ENCODE results near the gene CCDC85B.

- TF ChIP-seq, protein P1, sequence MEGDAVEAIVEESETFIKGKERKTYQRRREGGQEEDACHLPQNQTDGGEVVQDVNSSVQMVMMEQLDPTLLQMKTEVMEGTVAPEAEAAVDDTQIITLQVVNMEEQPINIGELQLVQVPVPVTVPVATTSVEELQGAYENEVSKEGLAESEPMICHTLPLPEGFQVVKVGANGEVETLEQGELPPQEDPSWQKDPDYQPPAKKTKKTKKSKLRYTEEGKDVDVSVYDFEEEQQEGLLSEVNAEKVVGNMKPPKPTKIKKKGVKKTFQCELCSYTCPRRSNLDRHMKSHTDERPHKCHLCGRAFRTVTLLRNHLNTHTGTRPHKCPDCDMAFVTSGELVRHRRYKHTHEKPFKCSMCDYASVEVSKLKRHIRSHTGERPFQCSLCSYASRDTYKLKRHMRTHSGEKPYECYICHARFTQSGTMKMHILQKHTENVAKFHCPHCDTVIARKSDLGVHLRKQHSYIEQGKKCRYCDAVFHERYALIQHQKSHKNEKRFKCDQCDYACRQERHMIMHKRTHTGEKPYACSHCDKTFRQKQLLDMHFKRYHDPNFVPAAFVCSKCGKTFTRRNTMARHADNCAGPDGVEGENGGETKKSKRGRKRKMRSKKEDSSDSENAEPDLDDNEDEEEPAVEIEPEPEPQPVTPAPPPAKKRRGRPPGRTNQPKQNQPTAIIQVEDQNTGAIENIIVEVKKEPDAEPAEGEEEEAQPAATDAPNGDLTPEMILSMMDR (IDR thresholded peaks at IDR 0.05), result no peak
- TF ChIP-seq EZH2 (IDR thresholded peaks at IDR 0.05), result no peak
- no peak for TF ChIP-seq EZH2phosphoT487 (IDR thresholded peaks at IDR 0.05)
Observed at GRCh38 chr11:65922565-65922964, 32.1 kb downstream of the CCDC85B start.

Data from neural progenitor cell (in vitro differentiated cells).